ENCODE data around the gene MOBP.

The MOBP gene

GRCh38 chr3:39528844-39529243, 61.4 kb downstream of the MOBP start:
- H3K27ac ChIP-seq = no peak overlapping the region
- TF ChIP-seq CTCF (IDR thresholded peaks at IDR 0.05; ENCODE audit: low read depth, low read length, missing control alignments) = no peak
- H3K27me3 ChIP-seq (replicated peaks) = no peaks in the 10 kb centered on the region
- H3K36me3 ChIP-seq (replicated peaks) = no peaks in the 10 kb centered on the region
- no peak for DNase-seq
- in situ Hi-C loops (cut with HindIII; ENCODE audit: low pct_ligation_motif_present, low sequenced_read_pairs) = no loop called here
- H3K4me3 ChIP-seq (ENCODE audit: low read depth, low read length) = no peak overlapping the region

- DNase-seq = no peak
- no peaks in the 10 kb centered on the region for H3K36me3 ChIP-seq (replicated peaks)
- H3K4me3 ChIP-seq (ENCODE audit: low read depth, low read length) = no peak overlapping the region
- in situ Hi-C loops (cut with HindIII; ENCODE audit: low pct_ligation_motif_present, low sequenced_read_pairs) = no loop called here
- H3K27ac ChIP-seq = no peak overlapping the region
- H3K27me3 ChIP-seq (replicated peaks) = no peaks in the 10 kb centered on the region
- TF ChIP-seq CTCF (IDR thresholded peaks at IDR 0.05; ENCODE audit: low read depth, low read length, missing control alignments) = no peak
Measured at GRCh38 chr3:39529577-39529976, 62.1 kb downstream of the MOBP start.

- Histone ChIP-seq H3K27me3 (replicated peaks) (no peaks in the 10 kb centered on the region), H3K27ac (no peak overlapping the region), H3K4me3 (ENCODE audit: low read depth, low read length) (no peak overlapping the region), H3K36me3 (replicated peaks) (no peaks in the 10 kb centered on the region)
- DNase-seq = no peak
- in situ Hi-C loops (cut with HindIII; ENCODE audit: low pct_ligation_motif_present, low sequenced_read_pairs) = no loop called here
- TF ChIP-seq CTCF (IDR thresholded peaks at IDR 0.05; ENCODE audit: low read depth, low read length, missing control alignments) = no peak
Measured at GRCh38 chr3:39531066-39531465, 63.6 kb downstream of the MOBP start.

GRCh38 chr3:39531665-39532064, 64.2 kb downstream of the MOBP start:
- DNase-seq = peak; percentile 18
- Histone ChIP-seq H3K27ac (no peak overlapping the region), H3K4me3 (ENCODE audit: low read depth, low read length) (no peak overlapping the region), H3K36me3 (replicated peaks) (no peaks in the 10 kb centered on the region), H3K27me3 (replicated peaks) (no peaks in the 10 kb centered on the region)
- no peak for TF ChIP-seq CTCF (IDR thresholded peaks at IDR 0.05; ENCODE audit: low read depth, low read length, missing control alignments)
- in situ Hi-C loops (cut with HindIII; ENCODE audit: low pct_ligation_motif_present, low sequenced_read_pairs) = no loop called here

DNA sequence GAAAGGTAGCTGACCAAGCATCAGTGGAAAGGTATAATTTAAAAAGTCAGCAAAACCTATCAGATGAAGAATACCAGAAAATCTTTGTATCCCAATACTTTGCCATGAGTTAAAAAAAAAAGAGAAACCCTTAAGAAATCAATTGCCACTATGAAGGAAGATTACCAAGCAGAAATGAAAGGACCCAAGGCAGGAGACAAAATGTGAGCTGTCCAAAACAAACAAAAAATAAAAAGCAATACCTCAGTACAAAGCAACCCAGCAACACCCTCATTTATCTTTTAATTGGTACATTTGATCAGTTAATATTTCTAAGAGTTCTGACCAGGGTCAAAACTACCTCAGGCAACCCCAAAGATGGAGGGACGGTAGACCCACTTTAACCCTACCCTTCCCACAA, 65.3 kb downstream of the MOBP start:
- no peak for DNase-seq
- Histone ChIP-seq H3K4me3 (ENCODE audit: low read depth, low read length) (no peak overlapping the region), H3K27me3 (replicated peaks) (no peaks in the 10 kb centered on the region), H3K27ac (no peak overlapping the region), H3K36me3 (replicated peaks) (no peaks in the 10 kb centered on the region)
- in situ Hi-C loops (cut with HindIII; ENCODE audit: low pct_ligation_motif_present, low sequenced_read_pairs) = no loop called here
- TF ChIP-seq CTCF (IDR thresholded peaks at IDR 0.05; ENCODE audit: low read depth, low read length, missing control alignments) = no peak

- H3K4me3 ChIP-seq (ENCODE audit: low read depth, low read length) = no peak overlapping the region
- H3K27ac ChIP-seq = no peak overlapping the region
- DNase-seq = no peak
- no peaks in the 10 kb centered on the region for H3K27me3 ChIP-seq (replicated peaks)
- in situ Hi-C loops (cut with HindIII; ENCODE audit: low pct_ligation_motif_present, low sequenced_read_pairs) = no loop called here
- no peak for TF ChIP-seq CTCF (IDR thresholded peaks at IDR 0.05; ENCODE audit: low read depth, low read length, missing control alignments)
- no peaks in the 10 kb centered on the region for H3K36me3 ChIP-seq (replicated peaks)
Measured at GRCh38 chr3:39533226-39533625, 65.7 kb downstream of the MOBP start.

All from brain microvascular endothelial cell (primary cell).